Tibial nerve (tissue), 4 donors: ENCODE results near the gene PRKAR1B. TPM values are rescaled to one million over a fixed set of nuclear protein-coding genes. Genes with fewer than 3 reads are reported as not detected.

Experiments used
- DNase-seq, 2 donors: peaks; one replicate each; pipeline ENCODE4 v3.0.0-alpha.2; 2019; ENCODE audit warnings: low spot score in 2 of 2
- H3K27ac ChIP-seq, 4 donors: fragments of 200-600 bp; sonication (generic) in 3 of 4; one replicate each; pipeline ENCODE4 v1.5.1; 2017 to 2019; ENCODE audit warnings: mild to moderate bottlenecking in 1 of 4
- H3K27me3 ChIP-seq, 2 donors: fragments of 200-600 bp; sonication (generic) in 1 of 2; one replicate each; pipeline versions ENCODE4 v1.5.1 to v1.6.0; 2017 to 2019
- H3K36me3 ChIP-seq, 3 donors: fragments of 200-600 bp; sonication (generic); one replicate each; pipeline ENCODE4 v1.5.1; 2018 to 2019
- H3K4me1 ChIP-seq, 4 donors: fragments of 200-600 bp; sonication (generic) in 3 of 4; one replicate each; pipeline ENCODE4 v1.5.1; 2017 to 2019
- H3K4me3 ChIP-seq, 4 donors: fragments of 200-600 bp; sonication (generic) in 3 of 4; one replicate each; pipeline ENCODE4 v1.5.1; 2017 to 2019; ENCODE audit warnings: mild to moderate bottlenecking in 1 of 4, moderate library complexity in 1 of 4
- H3K9me3 ChIP-seq, 4 donors: fragments of 200-600 bp; sonication (generic) in 3 of 4; one replicate each; pipeline ENCODE4 v1.5.1; 2017 to 2019
- CTCF ChIP-seq, 5 experiments: fragments of 200-600 bp in 3 of 5; fragments of 450-650 bp in 2 of 5; sonication (generic) in 3 of 5; IDR thresholded peaks; one replicate each; pipeline ENCODE4 v1.5.1; 2016 to 2019; ENCODE audit warnings: antibody characterized with exemption in 5 of 5, mild to moderate bottlenecking in 3 of 5, moderate library complexity in 2 of 5
- EP300 ChIP-seq, 2 donors: sonication (generic); formaldehyde crosslinking; IDR thresholded peaks; one replicate each; pipeline ENCODE4 v1.6.1; 2017; ENCODE audit warnings: antibody characterized with exemption in 2 of 2, mild to moderate bottlenecking in 1 of 2
- POLR2A ChIP-seq, 2 donors: fragments of 450-650 bp; IDR thresholded peaks; one replicate each; pipeline ENCODE4 v1.6.1; 2017; ENCODE audit warnings: antibody characterized with exemption in 2 of 2, mild to moderate bottlenecking in 2 of 2, moderate library complexity in 2 of 2
- WGBS, 2 donors: methylation state at CpG; one replicate each; pipeline ENCODE4 v1.1.5; 2018; 5-methylcytosine and 5-hydroxymethylcytosine counted together
- total RNA-seq, 4 donors: library from RNA; depleted of rRNA; stranded (reverse); fragments of >200 nt; gene quantifications; one replicate each; pipeline ENCODE4 v1.1.0, GENCODE V29; 2016

Gene PRKAR1B
- total RNA-seq, 4 donors from 2014 or later: 2.7 to 12.3 (median 4.8) TPM

GRCh38 chr7:668139-668931 is 58.7 kb downstream of the PRKAR1B start:
- peak overlapping the region in 1 of 4 donors; percentile 1 for H3K4me3 ChIP-seq
- 26 to 33% methylated on average over 16 of the region's 16 CpGs for WGBS, 2 donors
- H3K27ac ChIP-seq: peak overlapping the region in 2 of 4 donors; percentile 2 to 65
- TF ChIP-seq POLR2A (IDR thresholded peaks at IDR 0.05) (no peak), EP300 (IDR thresholded peaks at IDR 0.05) (no peak), CTCF (IDR thresholded peaks at IDR 0.05) (no peak)
- no peaks in the 10 kb centered on the region for H3K9me3 ChIP-seq
- H3K4me1 ChIP-seq: peaks cover 0 to 34% (median 8%) of the 10 kb centered on the region in 4 donors
- H3K36me3 ChIP-seq: no peaks in the 10 kb centered on the region
- H3K27me3 ChIP-seq: no peaks in the 10 kb centered on the region
- DNase-seq: peak in 1 of 2 donors; percentile 38

GRCh38 chr7:666454-667292 is 60.4 kb downstream of the PRKAR1B start:
- no peaks in the 10 kb centered on the region for H3K9me3 ChIP-seq
- H3K4me3 ChIP-seq: no peak overlapping the region
- TF ChIP-seq CTCF (IDR thresholded peaks at IDR 0.05) (no peak), EP300 (IDR thresholded peaks at IDR 0.05) (no peak), POLR2A (IDR thresholded peaks at IDR 0.05) (no peak)
- 96 to 97% methylated on average over 5 to 6 of the region's 7 CpGs for WGBS, 2 donors
- H3K27ac ChIP-seq: no peak overlapping the region
- no peaks in the 10 kb centered on the region for H3K27me3 ChIP-seq
- peaks cover 0 to 34% (median 8%) of the 10 kb centered on the region in 4 donors for H3K4me1 ChIP-seq
- no peaks in the 10 kb centered on the region for H3K36me3 ChIP-seq
- no peak for DNase-seq

DNA sequence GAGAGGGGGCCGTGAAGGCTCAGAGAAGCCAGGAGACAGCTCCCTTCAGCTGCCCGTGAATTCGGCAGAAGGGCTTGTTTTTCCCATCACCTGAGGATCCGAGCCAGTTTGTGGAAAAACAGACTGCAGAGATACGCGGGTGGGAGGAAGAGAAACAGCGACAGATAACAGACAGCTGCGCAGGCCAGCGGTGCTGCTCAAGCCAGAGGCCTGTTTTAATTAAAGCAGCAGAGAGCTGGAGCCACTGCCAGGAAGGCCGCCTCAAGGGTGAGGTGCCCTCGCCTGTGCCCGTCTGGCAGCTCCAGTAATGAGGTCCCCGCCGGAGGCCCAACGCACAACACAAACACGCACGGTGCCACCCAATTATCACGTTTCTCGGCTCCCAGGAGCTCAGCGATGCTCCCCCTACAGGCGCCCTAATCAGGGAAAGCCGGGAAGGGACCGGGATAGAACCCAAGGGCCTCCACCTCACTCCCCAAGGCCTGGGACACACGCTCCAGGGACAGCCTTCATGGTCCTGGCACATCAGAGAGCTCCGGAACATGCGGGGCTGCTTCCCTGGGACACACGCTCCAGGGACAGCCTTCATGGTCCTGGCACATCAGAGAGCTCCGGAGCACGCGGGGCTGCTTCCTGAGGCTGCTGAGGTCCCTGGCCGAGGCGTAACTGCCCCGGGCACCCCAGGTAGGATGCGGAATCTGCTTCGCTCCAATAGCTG is 61.2 kb downstream of the PRKAR1B start:
- Histone ChIP-seq H3K36me3 (no peaks in the 10 kb centered on the region), H3K27me3 (no peaks in the 10 kb centered on the region), H3K9me3 (no peaks in the 10 kb centered on the region), H3K27ac (no peak overlapping the region), H3K4me3 (no peak overlapping the region), H3K4me1 (peaks cover 0 to 34% (median 8%) of the 10 kb centered on the region in 4 donors)
- TF ChIP-seq CTCF (IDR thresholded peaks at IDR 0.05) (no peak), EP300 (IDR thresholded peaks at IDR 0.05) (no peak), POLR2A (IDR thresholded peaks at IDR 0.05) (no peak)
- no peak for DNase-seq
- WGBS, 2 donors: 44 to 64% methylated on average over 22 to 24 of the region's 35 CpGs

GRCh38 chr7:664997-665735 is 61.9 kb downstream of the PRKAR1B start:
- 44 to 51% methylated on average over 16 to 20 of the region's 20 CpGs for WGBS, 2 donors
- H3K36me3 ChIP-seq: no peaks in the 10 kb centered on the region
- H3K4me3 ChIP-seq: no peak overlapping the region
- no peaks in the 10 kb centered on the region for H3K27me3 ChIP-seq
- no peak for DNase-seq
- peaks cover 0 to 34% (median 8%) of the 10 kb centered on the region in 4 donors for H3K4me1 ChIP-seq
- TF ChIP-seq CTCF (IDR thresholded peaks at IDR 0.05) (no peak), POLR2A (IDR thresholded peaks at IDR 0.05) (no peak), EP300 (IDR thresholded peaks at IDR 0.05) (no peak)
- no peak overlapping the region for H3K27ac ChIP-seq
- no peaks in the 10 kb centered on the region for H3K9me3 ChIP-seq
